Myocyte (in vitro differentiated cells): ENCODE results near the gene RNF220. TPM values are rescaled to one million over a fixed set of nuclear protein-coding genes. Genes with fewer than 3 reads are reported as not detected.

Experiments
- DNase-seq: peaks from one replicate; pipeline ENCODE4 v3.0.0-alpha.2; 2012; ENCODE audit warnings: low read depth
- total RNA-seq: library from RNA; depleted of rRNA; stranded (reverse); fragments of >200 nt; gene quantifications from 2 replicates; pipeline ENCODE4 v1.2.3, GENCODE V29; 2014

The RNF220 gene
- total RNA-seq, 1 donor from 2014 or later, result 129 TPM

DNA sequence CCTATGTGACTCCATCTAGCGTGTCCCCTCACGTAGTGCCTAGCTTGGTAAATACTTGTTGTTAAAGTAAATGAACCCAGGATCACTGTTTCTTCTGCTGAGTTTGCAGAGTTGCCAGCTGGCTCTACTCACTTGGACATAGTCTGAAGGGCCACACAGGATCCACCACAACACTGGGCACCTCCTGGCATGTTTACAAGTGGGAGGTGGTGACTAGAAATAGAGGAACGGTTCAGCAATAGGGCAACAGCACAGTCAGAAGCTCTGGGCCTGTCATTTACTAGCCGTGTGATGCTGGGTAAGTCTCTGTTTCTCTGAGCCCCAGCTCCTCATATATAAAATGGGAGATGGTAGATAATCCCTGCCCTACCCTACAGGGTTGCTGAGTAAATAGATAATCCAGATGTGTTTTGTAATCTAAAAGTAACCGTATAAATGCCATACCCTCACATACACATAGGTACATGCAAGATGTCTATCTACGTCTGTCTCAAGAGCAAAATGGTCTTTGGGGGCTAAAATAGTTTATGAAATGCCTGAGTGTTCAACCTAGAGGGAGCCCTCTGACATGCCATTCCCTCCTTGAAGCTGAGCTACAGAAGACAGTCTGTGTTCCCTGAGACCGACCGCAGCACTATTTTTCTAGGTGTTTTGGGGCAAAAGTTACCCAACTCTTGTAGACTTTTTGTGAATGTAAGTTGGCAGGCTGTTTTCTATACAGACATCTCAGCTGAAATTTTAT, 20.5 kb downstream of the RNF220 start:
- peak; percentile 71 for DNase-seq

DNA sequence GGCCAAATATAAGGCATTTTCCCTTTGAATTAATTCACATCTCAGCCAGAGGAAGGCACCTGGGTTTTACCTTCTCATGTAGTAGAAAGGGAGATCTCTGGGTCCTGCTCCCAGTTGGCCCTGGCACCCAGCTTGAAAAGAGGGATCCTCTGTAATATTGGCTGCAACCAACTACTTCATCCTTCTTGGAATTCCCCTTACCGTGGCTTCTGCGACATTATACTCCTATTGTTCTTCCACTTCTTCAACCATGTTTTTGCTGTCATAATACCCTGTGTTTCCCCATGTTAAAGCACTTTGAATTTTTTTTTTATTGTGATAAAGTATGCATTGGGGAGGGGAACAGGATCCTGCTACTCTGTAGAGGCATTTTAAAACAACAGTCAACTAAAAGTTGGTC, 26.8 kb downstream of the RNF220 start:
- DNase-seq, result no peak

DNA sequence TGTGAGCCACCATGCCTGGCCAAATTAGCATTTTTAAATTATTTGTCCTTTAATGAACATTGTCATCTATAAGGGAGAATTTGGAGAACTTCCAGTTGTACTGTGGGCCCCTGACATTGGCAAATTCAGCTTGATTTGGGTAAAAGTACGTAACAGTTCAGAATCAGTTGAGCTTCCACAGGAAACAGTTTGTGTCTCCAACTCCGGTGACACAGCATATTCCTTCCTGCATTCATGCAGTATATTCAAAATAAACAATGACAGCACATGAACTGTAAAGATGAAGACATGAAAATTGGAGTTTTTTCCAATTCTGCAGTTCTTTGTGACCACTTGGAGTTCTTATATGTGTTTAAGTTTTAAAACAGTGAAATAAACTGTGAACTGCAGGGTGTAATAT, 28.2 kb downstream of the RNF220 start:
- no peak for DNase-seq

DNA sequence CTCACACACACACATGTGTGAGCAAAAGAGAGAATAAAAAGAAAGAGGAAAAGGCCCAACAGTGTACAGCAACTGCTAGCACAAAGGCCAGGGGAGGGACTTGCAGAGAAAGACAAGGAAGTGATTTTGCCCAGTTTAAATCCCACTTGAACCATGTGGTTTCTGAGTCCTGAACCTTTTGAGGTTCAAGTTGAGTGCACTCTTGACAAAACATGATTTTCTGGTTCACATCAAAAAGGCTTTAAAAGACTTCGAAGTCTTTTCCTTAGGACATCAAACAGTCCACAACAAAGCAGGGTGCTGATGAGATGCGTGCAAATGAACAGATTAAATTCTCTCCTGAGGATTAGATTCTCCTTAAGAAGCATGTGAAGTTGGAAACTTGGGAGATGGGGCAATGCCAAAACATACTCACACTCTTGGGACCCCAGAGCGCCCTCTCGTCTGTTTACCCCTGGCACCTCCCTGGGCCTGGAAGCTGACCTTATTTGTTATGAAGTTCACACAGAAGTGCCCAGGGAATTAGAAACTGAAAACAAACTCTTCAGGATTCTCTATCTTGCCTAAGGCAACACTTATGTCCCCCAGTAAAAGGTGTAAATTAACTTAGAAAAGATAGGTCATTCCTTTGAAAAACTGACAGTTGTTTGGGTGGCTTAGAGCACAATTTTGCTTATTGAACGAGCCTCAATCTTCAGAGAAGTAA, 31.5 kb downstream of the RNF220 start:
- no peak for DNase-seq

DNA sequence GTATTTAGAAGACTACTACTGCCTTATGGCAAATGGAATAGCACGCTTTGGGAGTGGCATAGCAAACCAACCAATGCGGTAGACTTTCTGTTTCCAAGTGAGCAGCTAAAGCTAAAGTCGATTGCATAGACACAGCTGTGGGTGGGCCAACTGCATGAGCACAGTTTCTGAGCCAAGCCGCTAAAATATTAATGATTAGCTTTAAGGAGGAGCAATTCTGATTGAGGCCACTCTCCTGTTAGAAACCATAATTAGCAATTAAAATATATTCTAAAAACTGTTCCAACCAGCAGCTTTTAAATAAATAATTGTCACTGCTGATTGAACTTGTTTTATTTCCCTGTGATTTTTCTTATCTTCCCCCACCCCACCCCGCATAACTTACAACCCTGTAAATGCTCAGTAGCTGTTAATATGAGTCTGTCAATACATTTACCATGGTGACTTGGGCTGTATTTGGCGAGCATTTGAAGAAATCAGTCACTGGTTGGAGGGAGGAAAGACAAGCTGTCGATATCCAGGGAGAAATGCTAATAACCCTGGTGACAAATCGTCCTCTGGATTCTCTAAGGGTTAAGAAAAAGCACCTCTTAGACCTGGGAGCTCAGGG, 32.2 kb downstream of the RNF220 start:
- DNase-seq, result no peak

DNA sequence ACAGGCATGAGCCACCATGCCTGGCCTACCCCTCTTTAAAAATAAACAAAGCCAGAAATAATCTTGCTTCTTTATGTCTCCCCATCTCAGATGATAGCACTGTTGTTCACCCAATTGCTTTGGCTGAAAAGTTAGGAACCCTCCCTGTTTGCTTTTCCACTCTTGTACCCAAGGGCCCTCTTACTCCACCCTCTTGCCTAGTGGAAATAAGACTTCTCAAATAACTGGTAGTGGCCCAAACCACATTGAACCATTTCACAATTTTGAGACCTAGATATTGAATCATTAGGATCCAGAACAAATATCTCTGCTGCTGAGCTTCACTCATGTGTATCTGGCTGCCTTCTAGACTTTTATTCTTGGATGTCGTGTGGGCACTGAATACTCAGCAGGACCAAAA, 37.7 kb downstream of the RNF220 start:
- no peak for DNase-seq

DNA sequence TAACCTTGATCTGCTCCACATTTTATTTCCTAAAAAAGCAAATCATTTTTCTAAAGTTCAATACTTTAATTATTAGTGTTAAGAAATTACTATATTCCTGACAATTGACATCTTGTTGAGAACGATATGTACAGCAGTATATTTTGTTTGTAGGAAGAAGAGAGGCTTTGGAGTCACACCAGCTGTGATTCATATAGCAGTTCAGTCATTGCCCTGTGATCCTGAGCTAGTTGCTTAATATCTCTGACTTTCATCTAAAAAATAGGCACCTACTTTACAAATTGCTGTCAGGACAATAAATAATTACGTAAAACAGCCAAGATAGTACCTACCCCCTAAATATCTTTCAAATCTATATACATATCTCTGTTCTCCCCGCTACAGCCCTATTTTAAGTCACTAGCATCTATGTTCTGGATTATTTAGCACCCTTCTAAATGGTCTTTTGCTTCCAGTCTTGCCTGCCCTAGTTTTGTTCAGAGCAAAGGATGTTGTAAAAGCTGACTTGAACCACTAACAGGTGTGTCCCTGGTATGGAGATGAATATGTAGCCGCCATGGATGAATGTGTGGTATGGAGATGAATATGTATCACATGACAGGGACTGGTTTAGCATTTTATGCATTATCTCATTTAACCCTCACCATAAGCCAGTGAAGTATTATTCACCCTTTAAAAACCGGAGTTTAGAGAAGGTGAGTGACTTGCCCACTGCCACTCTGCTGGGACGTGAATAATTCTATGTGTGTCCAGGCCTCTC, 42.2 kb downstream of the RNF220 start:
- DNase-seq, result no peak

DNA sequence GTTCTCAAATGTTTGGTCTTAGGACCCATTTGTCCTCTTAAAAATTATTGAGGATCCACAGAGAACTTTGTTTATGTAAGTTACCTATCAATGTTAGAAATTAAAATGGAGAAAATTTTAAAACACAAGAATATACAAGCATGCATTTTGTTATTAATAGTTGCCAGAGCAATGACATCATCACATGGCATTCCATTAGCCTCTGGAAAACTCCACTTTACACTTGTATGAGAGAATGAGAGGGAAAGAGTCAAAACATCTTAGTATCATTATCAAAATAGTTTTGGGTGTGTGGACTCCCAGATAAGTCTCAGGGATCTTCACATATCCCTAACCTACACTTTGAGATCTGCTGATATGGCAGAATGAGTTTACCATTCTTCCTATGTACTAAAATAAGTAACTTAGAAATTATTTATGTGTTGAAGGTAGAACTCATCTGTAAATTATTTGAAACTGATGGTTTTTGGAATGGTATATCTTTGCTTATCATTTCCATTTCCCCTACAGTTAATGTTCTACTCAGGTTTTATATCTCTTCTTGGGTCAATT, 48.8 kb downstream of the RNF220 start:
- DNase-seq, result peak; percentile 12

DNA sequence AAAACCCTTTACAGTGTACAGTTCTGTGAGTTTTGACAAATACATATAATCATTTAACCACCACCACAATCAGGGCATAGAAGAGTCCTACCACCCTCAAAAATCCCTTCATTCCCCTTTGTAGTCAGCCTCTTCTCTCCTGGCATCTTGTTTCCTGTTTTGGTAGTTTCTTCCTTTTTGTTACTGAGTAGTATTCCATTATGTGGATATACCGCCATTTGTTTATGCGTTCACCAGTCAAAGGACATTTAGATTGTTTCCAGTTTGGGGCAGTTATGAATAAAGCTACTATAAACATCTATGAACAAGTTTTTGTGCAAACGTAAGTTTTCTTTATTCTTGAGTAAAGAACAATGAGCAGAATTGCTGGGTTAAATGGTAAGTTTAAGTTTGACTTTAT, 49.6 kb downstream of the RNF220 start:
- no peak for DNase-seq

DNA sequence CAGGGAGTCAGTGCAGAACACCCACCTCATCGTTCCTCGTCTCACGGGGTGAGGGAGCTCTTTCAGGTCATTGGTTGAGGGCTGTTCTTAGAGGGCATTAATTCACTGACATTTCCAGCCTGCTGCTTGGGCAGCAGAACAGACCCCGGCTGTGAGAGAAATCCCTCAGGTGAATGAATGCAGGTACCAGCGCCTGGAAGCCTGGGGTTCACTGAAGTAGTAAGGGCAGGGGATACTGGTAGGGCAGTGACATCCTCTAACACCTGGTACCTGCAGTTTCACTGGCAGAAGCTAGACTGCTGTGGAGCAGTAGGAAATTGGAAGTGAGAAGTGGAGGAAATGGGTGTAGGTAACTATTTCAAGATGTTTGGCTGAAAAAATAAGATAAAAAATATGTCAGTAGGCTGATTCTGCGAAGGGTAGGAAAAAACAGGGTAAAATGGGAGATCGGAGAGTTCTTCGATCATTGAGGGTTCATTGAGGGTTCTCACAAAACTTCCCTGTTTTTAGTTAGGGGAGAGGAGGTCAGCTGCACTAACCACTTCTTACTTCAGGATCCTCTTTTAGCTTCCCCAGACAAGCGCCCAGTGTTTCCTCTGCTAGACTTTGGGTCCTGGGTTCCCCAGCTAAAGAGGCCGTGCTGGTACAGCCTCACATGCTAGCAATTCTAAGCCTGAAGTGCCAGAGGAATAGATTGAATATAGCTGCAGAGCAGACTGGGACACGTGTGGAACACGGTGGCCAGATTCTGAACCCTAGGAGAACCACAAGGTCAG, 55.2 kb downstream of the RNF220 start:
- DNase-seq, result no peak

DNA sequence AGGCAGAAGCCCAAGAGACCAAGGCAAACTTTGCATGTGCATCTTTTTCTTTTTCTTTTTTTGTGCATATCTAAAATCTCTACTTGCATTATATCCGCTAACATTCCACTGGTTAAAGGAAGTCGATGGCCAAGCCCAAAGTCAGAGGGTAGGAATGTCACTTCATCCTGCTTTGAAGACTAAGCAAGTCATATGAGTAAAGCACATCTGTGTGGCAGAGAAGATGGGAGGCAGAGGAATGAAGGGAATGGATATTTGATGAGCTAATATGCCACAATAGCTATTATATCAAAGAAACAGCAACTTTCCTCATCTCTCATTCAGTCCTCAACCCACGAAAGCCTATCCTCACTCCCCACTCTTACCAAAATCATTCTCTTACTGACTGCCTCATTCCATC, 59.3 kb downstream of the RNF220 start:
- peak; percentile 54 for DNase-seq

DNA sequence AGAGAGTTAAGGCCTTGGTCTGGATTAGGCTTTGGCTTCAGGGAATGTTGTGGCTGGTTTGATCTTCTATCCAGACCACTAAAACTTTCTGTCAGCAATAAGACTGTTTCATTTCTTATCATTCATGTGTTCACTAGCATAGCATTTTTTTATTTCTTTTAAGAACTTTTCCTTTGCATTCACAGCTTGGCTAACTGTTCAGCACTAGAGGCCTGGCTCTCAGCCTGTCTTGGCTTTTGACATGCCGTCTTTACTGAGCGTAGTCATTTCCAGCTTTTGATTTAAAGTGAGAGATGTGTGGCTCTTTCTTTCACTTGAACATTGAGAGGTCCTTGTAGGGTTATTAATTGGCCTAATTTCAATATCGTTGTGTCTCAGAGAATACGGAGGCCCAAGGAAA, 62.5 kb downstream of the RNF220 start:
- no peak for DNase-seq

DNA sequence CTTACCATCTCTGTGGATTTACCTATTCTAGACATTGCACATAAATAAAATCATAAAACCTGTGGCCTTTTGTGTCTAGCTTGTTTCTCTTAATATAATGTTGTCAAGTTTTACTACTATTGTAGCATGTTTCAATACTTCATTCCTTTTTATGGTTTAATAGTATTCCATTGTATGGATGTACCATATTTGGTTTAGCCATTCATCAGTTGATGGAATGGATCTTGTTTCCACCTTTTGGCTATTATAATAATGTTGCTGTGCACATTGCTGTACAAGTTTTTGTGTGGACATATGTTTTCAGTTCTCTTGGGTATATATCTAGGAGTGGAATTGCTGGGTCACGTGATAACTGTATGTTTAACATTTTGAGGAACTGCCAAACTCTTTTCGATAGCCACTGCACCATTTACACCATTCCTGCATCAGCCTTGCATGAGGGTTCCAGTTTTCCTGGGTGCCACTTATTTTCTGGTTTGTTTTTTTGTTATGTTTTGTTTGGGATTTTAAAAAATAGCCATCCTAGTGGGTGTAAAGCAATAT, 66.9 kb downstream of the RNF220 start:
- no peak for DNase-seq

DNA sequence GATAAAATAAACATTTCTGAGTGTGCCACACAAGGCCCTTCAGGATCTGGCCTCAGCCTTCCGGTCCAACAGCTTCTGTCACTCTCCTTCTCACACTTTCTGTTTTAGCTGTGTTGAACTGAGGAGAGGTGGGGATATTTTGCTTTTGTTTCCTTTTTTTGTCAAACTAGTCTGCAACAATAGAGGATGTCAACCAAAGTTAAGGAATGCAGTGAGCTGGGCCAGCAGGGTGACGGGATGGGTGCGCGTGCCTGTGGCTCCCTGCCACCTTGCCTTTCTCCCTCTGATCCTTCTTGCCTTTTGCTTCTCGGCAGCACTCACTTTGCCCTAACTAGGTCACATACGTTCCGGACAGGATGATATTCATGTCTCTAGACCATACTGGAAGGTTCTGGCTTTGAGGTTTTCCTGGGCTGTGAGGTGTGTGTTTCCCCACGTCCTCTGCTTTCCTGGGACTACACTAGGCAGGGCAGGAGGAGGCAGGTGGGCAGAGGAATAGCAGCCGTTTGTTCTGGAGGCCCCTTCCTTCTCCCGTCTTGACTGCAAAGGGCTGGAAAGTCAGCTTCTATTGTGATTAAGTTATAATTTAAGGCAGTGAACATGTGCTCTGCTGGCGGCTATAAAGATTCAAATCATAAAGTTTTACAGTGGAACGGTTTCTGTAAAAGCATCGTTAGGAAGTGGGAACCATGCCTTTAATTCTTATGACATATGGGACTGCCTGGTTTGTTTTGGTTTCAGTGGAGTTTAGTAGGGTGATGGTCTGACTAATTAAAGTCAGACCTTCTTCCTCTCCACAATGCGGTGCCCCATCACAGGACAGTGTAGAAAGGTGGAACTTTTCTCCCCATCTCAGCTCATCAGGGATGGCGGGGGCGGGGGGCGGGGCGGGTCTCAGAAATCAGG, 67.8 kb downstream of the RNF220 start:
- DNase-seq, result no peak

DNA sequence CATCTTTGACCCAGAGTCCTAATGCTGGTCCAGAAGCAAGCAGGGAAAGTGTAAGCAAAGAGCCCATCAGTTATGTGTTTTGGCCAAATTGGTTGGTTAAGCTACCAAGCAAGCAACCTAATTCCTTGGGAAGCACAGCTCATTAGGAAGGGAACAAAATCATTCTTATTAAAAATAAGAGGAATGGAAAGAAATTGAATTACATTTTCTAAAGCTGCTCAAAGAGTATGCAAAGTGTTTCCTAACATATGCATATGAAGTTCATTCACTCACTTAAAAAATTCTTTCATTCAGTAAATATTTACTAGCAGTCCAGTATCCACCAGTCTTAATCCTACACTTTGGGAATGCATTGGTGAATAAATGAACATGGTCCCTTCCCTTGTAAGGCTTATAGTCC, 71.8 kb downstream of the RNF220 start:
- DNase-seq, result no peak

DNA sequence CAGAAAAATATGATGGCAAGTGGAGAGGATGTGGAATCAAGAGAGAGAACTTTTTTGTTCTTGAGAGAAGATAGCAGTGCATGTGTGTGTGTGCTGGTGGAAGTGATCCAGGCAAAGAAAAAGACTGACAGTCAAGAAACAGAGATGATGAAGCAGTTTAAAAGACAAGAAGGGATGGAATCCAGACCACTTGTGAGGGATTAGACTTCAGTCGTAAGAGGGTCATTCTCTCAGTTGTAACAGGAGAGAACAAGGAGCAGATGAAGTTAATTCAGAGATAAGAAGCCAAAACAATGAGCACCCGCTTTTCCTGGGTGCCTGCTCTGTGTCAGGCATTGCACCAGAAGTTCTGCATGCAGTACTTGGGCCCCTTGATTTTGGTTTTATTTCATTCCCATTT, 76.6 kb downstream of the RNF220 start:
- DNase-seq, result no peak

DNA sequence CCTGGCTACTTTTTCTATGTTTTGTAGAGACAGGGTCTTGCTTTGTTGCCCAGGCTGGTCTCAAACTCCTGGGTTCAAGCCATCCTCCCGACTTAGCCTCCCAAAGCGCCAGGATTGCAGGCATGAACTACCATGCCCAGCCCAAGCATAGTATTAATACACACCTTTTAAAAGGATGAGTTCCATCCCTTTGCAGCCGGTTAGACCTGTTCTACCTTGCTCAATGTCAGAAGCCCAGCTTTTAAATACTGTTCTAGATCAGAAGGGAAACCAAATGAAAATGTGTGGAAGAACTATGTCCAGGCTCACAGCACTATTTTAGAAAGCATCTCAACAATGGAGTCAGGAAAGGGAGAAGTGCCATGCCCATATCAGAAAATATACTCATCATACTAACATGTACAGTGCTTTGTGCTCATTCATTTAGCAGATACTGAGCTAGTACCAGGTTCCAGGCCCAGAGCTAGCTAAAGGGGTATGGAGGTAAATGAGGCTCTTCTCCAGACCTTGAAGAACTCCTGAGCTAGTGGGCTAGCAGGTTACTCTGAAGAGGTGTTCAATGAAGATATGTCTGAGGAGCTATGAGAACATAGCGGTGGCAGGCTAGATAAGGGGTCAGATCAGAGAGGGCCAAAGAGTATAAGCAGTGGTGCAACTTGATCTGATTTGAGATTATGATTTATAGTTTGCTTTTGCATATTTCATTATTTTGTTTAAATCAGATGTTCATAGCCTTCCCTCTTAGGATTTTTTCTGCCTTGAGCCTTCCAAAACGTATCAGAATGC, 78.2 kb downstream of the RNF220 start:
- DNase-seq, result no peak

DNA sequence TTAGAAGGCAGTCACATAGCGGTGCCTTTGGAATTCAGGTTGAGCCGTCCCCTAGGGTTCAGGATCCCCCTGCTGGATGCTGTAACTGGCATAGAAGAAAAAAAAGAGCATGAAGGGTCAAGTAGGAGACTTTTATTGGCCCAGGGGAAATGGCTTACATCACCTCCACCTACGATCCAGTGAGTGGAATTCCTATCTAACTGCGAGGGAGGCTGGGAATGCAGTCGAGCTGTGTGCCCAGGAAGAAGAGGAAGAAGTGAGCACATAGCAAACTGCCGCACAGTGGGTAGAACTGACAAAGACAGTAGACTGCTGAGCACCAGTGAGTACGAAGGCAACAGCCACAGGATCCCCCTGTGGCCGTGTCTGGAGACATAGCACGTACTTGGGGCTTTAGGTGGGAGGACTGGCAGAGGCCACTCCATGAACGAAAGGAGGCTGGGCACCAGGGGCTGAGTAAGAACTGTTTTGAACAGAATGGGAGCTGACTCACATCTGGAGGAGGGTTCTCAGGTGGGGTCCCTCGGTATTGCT, 79.2 kb downstream of the RNF220 start:
- peak; percentile 22 for DNase-seq
